IMR-90 (cell line): ENCODE results near the gene POLRMT. TPM values are rescaled to one million over a fixed set of nuclear protein-coding genes. Genes with fewer than 3 reads are reported as not detected.

ENCODE experiments used
- ATAC-seq: fragments of 200-7000 bp; cut with Tn5 transposase; 2 replicates; pipeline ENCODE4 v1.9.1; 2020; ENCODE audit warnings: low read depth, mild to moderate bottlenecking, moderate library complexity
- BruUV-seq: library from RNA; stranded (reverse); fragments of 400-500 nt; replicated peaks from 2 replicates; lab custom pipeline; 2021; lab: Mats Ljungman, UMichigan
- CTCF ChIA-PET: fragments of 300-600 bp; formaldehyde crosslinking; extraction: SDS; loops from one replicate; lab custom pipeline; 2021; ENCODE audit warnings: antibody characterized with exemption; lab: Yijun Ruan, JAX
- POLR2A ChIA-PET: fragments of 300-600 bp; sonication (Branson Sonifier 250); formaldehyde crosslinking; loops from one replicate; lab custom pipeline; 2022; ENCODE audit warnings: antibody characterized with exemption; ENCODE audit not compliant: unreplicated experiment; lab: Charles Lee
- DNase-seq: peaks from one replicate; pipeline ENCODE4 v3.0.0; 2013
- H2AFZ ChIP-seq: replicated peaks from 2 replicates; pipeline ENCODE3; 2013; ENCODE audit warnings: low read length, mild to moderate bottlenecking; ENCODE audit not compliant: poor library complexity
- H2AK5ac ChIP-seq: 2 replicates; pipeline ENCODE4 v1.6.1; 2013; ENCODE audit warnings: low read depth, low read length, inconsistent platforms
- H2AK9ac ChIP-seq: replicated peaks from 2 replicates; pipeline ENCODE3; 2013; ENCODE audit warnings: mild to moderate bottlenecking, low read depth, low read length, moderate library complexity; ENCODE audit not compliant: poor library complexity
- H2BK120ac ChIP-seq: 2 replicates; pipeline ENCODE4 v1.6.1; 2013; ENCODE audit warnings: low read depth, low read length, inconsistent platforms
- H2BK15ac ChIP-seq: 3 replicates; pipeline ENCODE4 v1.6.1; 2013; ENCODE audit warnings: low read depth, low read length, inconsistent platforms
- H2BK20ac ChIP-seq: 2 replicates; pipeline ENCODE4 v1.6.1; 2013; ENCODE audit warnings: low read depth, mild to moderate bottlenecking, inconsistent platforms, low read length, moderate library complexity
- H2BK5ac ChIP-seq: 2 replicates; pipeline ENCODE4 v1.6.1; 2013; ENCODE audit warnings: mild to moderate bottlenecking, low read depth, low read length, inconsistent platforms; ENCODE audit not compliant: poor library complexity, severe bottlenecking
- H3K14ac ChIP-seq: replicated peaks from 2 replicates; pipeline ENCODE4 v1.6.1; 2013; ENCODE audit warnings: low read depth, low read length, inconsistent platforms
- H3K18ac ChIP-seq: 2 replicates; pipeline ENCODE4 v1.6.1; 2013; ENCODE audit warnings: low read depth, low read length, control low read depth
- H3K23ac ChIP-seq: 2 replicates; pipeline ENCODE4 v1.6.1; 2013; ENCODE audit warnings: low read depth, low read length, inconsistent platforms
- H3K27ac ChIP-seq: 2 replicates; pipeline ENCODE4 v1.5.1; 2013; ENCODE audit warnings: mild to moderate bottlenecking, control low read depth, low read length; ENCODE audit not compliant: insufficient read depth
- H3K27me3 ChIP-seq: 2 replicates; pipeline ENCODE4 v1.6.1; 2013; ENCODE audit warnings: low read length; ENCODE audit not compliant: control insufficient read depth, insufficient read depth
- H3K36me3 ChIP-seq: 2 replicates; pipeline ENCODE4 v1.6.1; 2013; ENCODE audit warnings: low read length, mixed read lengths; ENCODE audit not compliant: control insufficient read depth, insufficient read depth
- H3K4ac ChIP-seq: 2 replicates; pipeline ENCODE4 v1.6.1; 2013; ENCODE audit warnings: low read depth, low read length, inconsistent platforms
- H3K4me1 ChIP-seq: 2 replicates; pipeline ENCODE4 v1.6.1; 2013; ENCODE audit warnings: low read length, mixed read lengths; ENCODE audit not compliant: control insufficient read depth, insufficient read depth
- H3K4me2 ChIP-seq: 2 replicates; pipeline ENCODE4 v1.6.1; 2013; ENCODE audit warnings: low read depth, mild to moderate bottlenecking, control low read depth, low read length, moderate library complexity
- H3K4me3 ChIP-seq: 2 replicates; pipeline ENCODE4 v1.5.1; 2013; ENCODE audit warnings: low read depth, mild to moderate bottlenecking, control low read depth, low read length, moderate library complexity; ENCODE audit not compliant: insufficient read depth
- H3K56ac ChIP-seq: 2 replicates; pipeline ENCODE4 v1.6.1; 2013; ENCODE audit warnings: low read length, inconsistent platforms; ENCODE audit not compliant: insufficient read depth; ENCODE audit errors: extremely low read depth
- H3K79me1 ChIP-seq, 2 experiments: 2 replicates each; pipeline ENCODE4 v1.6.1; 2013; ENCODE audit warnings: low read length in 2 of 2, inconsistent platforms in 1 of 2, low read depth in 1 of 2
- H3K9ac ChIP-seq: 2 replicates; pipeline ENCODE4 v1.6.1; 2013; ENCODE audit warnings: low read depth, low read length, control low read depth
- H3K9me1 ChIP-seq: 2 replicates; pipeline ENCODE4 v1.6.1; 2013; ENCODE audit warnings: low read length, inconsistent platforms; ENCODE audit not compliant: insufficient read depth
- H3K9me3 ChIP-seq: 2 replicates; pipeline ENCODE4 v1.6.1; 2013; ENCODE audit warnings: low read length; ENCODE audit not compliant: control insufficient read depth, insufficient read depth
- H4K20me1 ChIP-seq: 2 replicates; pipeline ENCODE4 v1.6.1; 2013; ENCODE audit warnings: low read length, inconsistent platforms; ENCODE audit not compliant: insufficient read depth
- H4K5ac ChIP-seq: 2 replicates; pipeline ENCODE4 v1.6.1; 2013; ENCODE audit warnings: mild to moderate bottlenecking, low read depth, low read length, control low read depth
- H4K8ac ChIP-seq, 2 experiments: 2 replicates each; pipeline ENCODE4 v1.6.1; 2013; ENCODE audit warnings: low read depth in 2 of 2, low read length in 2 of 2, control low read depth in 1 of 2, inconsistent platforms in 1 of 2
- H4K91ac ChIP-seq: 2 replicates; pipeline ENCODE4 v1.6.1; 2013; ENCODE audit warnings: low read depth, low read length, inconsistent platforms; ENCODE audit not compliant: insufficient read depth
- BHLHE40 ChIP-seq: fragments of 150-350 bp; IDR thresholded peaks from 2 replicates; pipeline ENCODE4 v1.6.1; 2016; ENCODE audit warnings: mild to moderate bottlenecking, low read depth, low read length
- CEBPB ChIP-seq: IDR thresholded peaks from 2 replicates; pipeline ENCODE4 v1.6.1; 2012; ENCODE audit warnings: low read depth, low read length, improper control_type of control experiment
- CHD1 ChIP-seq: IDR thresholded peaks from 2 replicates; pipeline ENCODE4 v1.6.1; 2012; ENCODE audit warnings: low read depth, low read length, improper control_type of control experiment
- CTCF ChIP-seq: conservative IDR thresholded peaks from 2 replicates; pipeline ENCODE4 v1.5.1; 2012; ENCODE audit warnings: mild to moderate bottlenecking, low read depth, low read length, improper control_type of control experiment
- ELK1 ChIP-seq: fragments of 150-350 bp; IDR thresholded peaks from 2 replicates; pipeline ENCODE4 v1.6.1; 2016; ENCODE audit warnings: low read depth, mild to moderate bottlenecking, low read length, moderate library complexity, borderline replicate concordance
- FOS ChIP-seq: fragments of 150-350 bp; IDR thresholded peaks from 2 replicates; pipeline ENCODE4 v1.6.1; 2016; ENCODE audit warnings: low read depth, low read length
- MAFK ChIP-seq: IDR thresholded peaks from 2 replicates; pipeline ENCODE4 v1.6.1; 2012; ENCODE audit warnings: low read depth, low read length, improper control_type of control experiment
- MAZ ChIP-seq: IDR thresholded peaks from 2 replicates; pipeline ENCODE4 v1.6.1; 2012; ENCODE audit warnings: low read depth, mild to moderate bottlenecking, low read length, improper control_type of control experiment, moderate library complexity, borderline replicate concordance
- MXI1 ChIP-seq: IDR thresholded peaks from 2 replicates; pipeline ENCODE4 v1.6.1; 2012; ENCODE audit warnings: low read depth, mild to moderate bottlenecking, low read length, moderate library complexity, borderline replicate concordance
- NFE2L2 ChIP-seq: fragments of 150-350 bp; IDR thresholded peaks from 2 replicates; pipeline ENCODE4 v1.6.1; 2016; ENCODE audit warnings: low read depth, mild to moderate bottlenecking, low read length
- POLR2A ChIP-seq: IDR thresholded peaks from 2 replicates; pipeline ENCODE4 v1.6.1; 2012; ENCODE audit warnings: mild to moderate bottlenecking, low read depth, low read length
- RAD21 ChIP-seq: IDR thresholded peaks from 2 replicates; pipeline ENCODE4 v1.6.1; 2012; ENCODE audit warnings: low read length, improper control_type of control experiment
- RCOR1 ChIP-seq: IDR thresholded peaks from 2 replicates; pipeline ENCODE4 v1.6.1; 2012; ENCODE audit warnings: mild to moderate bottlenecking, low read length, improper control_type of control experiment; ENCODE audit not compliant: insufficient replicate concordance
- RFX5 ChIP-seq: IDR thresholded peaks from 2 replicates; pipeline ENCODE4 v1.8.0; 2012; ENCODE audit warnings: low read depth, mild to moderate bottlenecking, low read length, moderate library complexity
- SMC3 ChIP-seq: fragments of 150-350 bp; IDR thresholded peaks from 2 replicates; pipeline ENCODE4 v1.6.1; 2016; ENCODE audit warnings: low read depth, mild to moderate bottlenecking, antibody characterized with exemption, low read length, moderate library complexity
- USF2 ChIP-seq: fragments of 150-350 bp; IDR thresholded peaks from 2 replicates; pipeline ENCODE4 v1.6.1; 2017; ENCODE audit warnings: mild to moderate bottlenecking, antibody characterized with exemption, low read length, low read depth
- WGBS, 2 experiments: methylation state at CpG; one replicate each; pipeline versions ENCODE4 v1.1.5 to v1.1.7; 2013; ENCODE audit warnings: missing lambda C conversion rate in 2 of 2; ENCODE audit not compliant: insufficient read length in 1 of 2; ENCODE audit errors: extremely low coverage in 2 of 2; 5-methylcytosine and 5-hydroxymethylcytosine counted together
- dilution Hi-C: fragments of 300-500 bp; cut with HindIII; formaldehyde crosslinking; loops from one replicate; pipeline ENCODE4 v1.14.3; 2018; ENCODE audit warnings: low sequenced_read_pairs; ENCODE audit not compliant: unreplicated experiment
- in situ Hi-C: fragments of 300-500 bp; cut with MboI; formaldehyde crosslinking; loops from 3 replicates; pipeline ENCODE4 v1.14.3; 2019; ENCODE audit warnings: low sequenced_read_pairs, inconsistent platforms, mixed read lengths
- intact Hi-C: fragments of 100-400 bp; cut with micrococcal nuclease; formaldehyde crosslinking; loops from 2 replicates; pipeline ENCODE4 v1.10.0; 2022
- polyA plus RNA-seq, 3 experiments: library from polyadenylated mRNA; depleted of rRNA; stranded (reverse); fragments of >200 nt; gene quantifications; 2 replicates each; pipeline ENCODE4 v1.2.3, GENCODE V29; 2012; ENCODE audit warnings: low replicate concordance in 1 of 3
- total RNA-seq: library from RNA; depleted of rRNA; stranded (reverse); fragments of >200 nt; gene quantifications from 2 replicates; pipeline ENCODE4 v1.2.3, GENCODE V29; 2012

The POLRMT gene
- total and polyA plus RNA-seq, 2 of the 4 experiments (the other 2 are of a cell fraction): 9.9 to 29.6 TPM

GRCh38 chr19:657611-658010 lies 24.3 kb upstream of the POLRMT start:
- intact Hi-C loops: no loop called here

More at GRCh38 chr19:657611-658010, 24.3 kb upstream of the POLRMT start:
- H3K14ac ChIP-seq: no peak overlapping the region
- no peak overlapping the region for H2AFZ ChIP-seq
- H4K5ac ChIP-seq: no peak overlapping the region
- peaks cover 0 to 57% of the 10 kb centered on the region in 2 experiments; a peak in 3 of 4 replicates for H3K79me1 ChIP-seq
- no peak overlapping the region for H2AK5ac ChIP-seq
- H3K56ac ChIP-seq: no peak overlapping the region
- TF ChIP-seq ELK1 (no peak), BHLHE40 (no peak), MAFK (no peak), FOS (no peak), NFE2L2 (no peak), MXI1 (no peak), CHD1 (no peak), USF2 (no peak), RAD21 (no peak), MAZ (no peak), RFX5 (no peak), POLR2A (no peak), CTCF (no peak), RCOR1 (no peak), SMC3 (no peak), CEBPB (no peak)
- 98% methylated on average over 16 of the region's 19 CpGs; no CpG with 5 or more reads in 1 of the 2 experiments for WGBS, 2 experiments
- ATAC-seq (no peak), DNase-seq (no peak)
- no peak overlapping the region for H3K4ac ChIP-seq
- H3K4me2 ChIP-seq: no peak overlapping the region
- H4K8ac ChIP-seq: no peak overlapping the region
- no peak overlapping the region for H2BK20ac ChIP-seq
- ChIA-PET POLR2A (no interaction called here), CTCF (no interaction called here)
- no TSS peak for BruUV-seq
- no peaks in the 10 kb centered on the region for H3K27me3 ChIP-seq
- H4K20me1 ChIP-seq: peaks cover 95% of the 10 kb centered on the region
- dilution Hi-C loops (no loop called here), in situ Hi-C loops (no loop called here)
- H3K4me3 ChIP-seq: no peak overlapping the region
- no peak overlapping the region for H3K23ac ChIP-seq
- peaks cover 9% of the 10 kb centered on the region for H3K4me1 ChIP-seq
- no peak overlapping the region for H3K27ac ChIP-seq
- H2AK9ac ChIP-seq: no peak overlapping the region
- no peak overlapping the region for H4K91ac ChIP-seq
- H3K18ac ChIP-seq: no peak overlapping the region
- H3K9me3 ChIP-seq: no peaks in the 10 kb centered on the region
- H2BK120ac ChIP-seq: no peak overlapping the region
- no peak overlapping the region for H2BK5ac ChIP-seq
- no peak overlapping the region for H3K9ac ChIP-seq
- H3K9me1 ChIP-seq: no peaks in the 10 kb centered on the region
- H3K36me3 ChIP-seq: peaks cover 20% of the 10 kb centered on the region
- H2BK15ac ChIP-seq: no peak overlapping the region
